OCI-LY1 (cell line): Measurements from ENCODE around the gene CPD.
A peak's percentile ranks its signal among the peaks of the same experiment; 100 is the strongest.

Source experiments
- H2AFZ ChIP-seq: fragments of 200-600 bp; sonication (generic), shearing (Covaris generic); 2 replicates; pipeline ENCODE4 v1.6.0; 2014; ENCODE audit warnings: antibody characterized with exemption, mild to moderate bottlenecking, low read length
- H3F3A ChIP-seq: fragments of 200-600 bp; sonication (generic), shearing (Covaris generic); 2 replicates; pipeline ENCODE4 v1.6.0; 2014; ENCODE audit warnings: mild to moderate bottlenecking, antibody characterized with exemption, low read length, moderate library complexity; ENCODE audit not compliant: insufficient read depth
- H3K27ac ChIP-seq: fragments of 200-600 bp; sonication (generic); 2 replicates; pipeline ENCODE4 v1.5.1; 2014; ENCODE audit warnings: low read length, mixed run types, mild to moderate bottlenecking, low read depth; ENCODE audit not compliant: poor library complexity, severe bottlenecking
- H3K27me3 ChIP-seq: fragments of 200-600 bp; sonication (generic); 2 replicates; pipeline ENCODE4 v1.6.0; 2014; ENCODE audit warnings: antibody characterized with exemption, mild to moderate bottlenecking, low read length, moderate library complexity; ENCODE audit not compliant: insufficient read depth
- H3K36me3 ChIP-seq: fragments of 200-600 bp; sonication (generic); 2 replicates; pipeline ENCODE4 v1.6.1; 2014; ENCODE audit warnings: mild to moderate bottlenecking, antibody characterized with exemption, low read length, moderate library complexity, mixed read lengths; ENCODE audit not compliant: insufficient read depth
- H3K4me1 ChIP-seq: fragments of 200-600 bp; sonication (generic); 2 replicates; pipeline ENCODE4 v1.5.1; 2014; ENCODE audit warnings: mild to moderate bottlenecking, low read length, moderate library complexity; ENCODE audit not compliant: insufficient read depth, severe bottlenecking
- H3K4me2 ChIP-seq: fragments of 200-600 bp; sonication (generic), shearing (Covaris generic); 2 replicates; pipeline ENCODE4 v1.6.1; 2014; ENCODE audit warnings: low read length
- H3K4me3 ChIP-seq: fragments of 200-600 bp; sonication (generic); 2 replicates; pipeline ENCODE4 v1.5.1; 2014; ENCODE audit warnings: low read length, low read depth, mild to moderate bottlenecking, mixed read lengths; ENCODE audit not compliant: poor library complexity, severe bottlenecking
- H3K79me2 ChIP-seq: fragments of 200-600 bp; shearing (Covaris generic); 2 replicates; pipeline ENCODE4 v1.6.1; 2016; ENCODE audit warnings: mixed run types, low read length, mixed read lengths; ENCODE audit not compliant: insufficient read depth
- H3K9ac ChIP-seq: fragments of 200-600 bp; sonication (generic), shearing (Covaris generic); 2 replicates; pipeline ENCODE4 v1.6.1; 2014; ENCODE audit warnings: mild to moderate bottlenecking, low read length, mixed read lengths
- H3K9me2 ChIP-seq: fragments of 200-600 bp; sonication (generic), shearing (Covaris generic); 2 replicates; pipeline ENCODE4 v1.6.1; 2014; ENCODE audit warnings: low read depth, mild to moderate bottlenecking, low read length, mixed read lengths
- H3K9me3 ChIP-seq: fragments of 200-600 bp; shearing (Covaris generic); 2 replicates; pipeline ENCODE4 v1.6.1; 2014; ENCODE audit warnings: low read length, mixed read lengths
- H4K20me1 ChIP-seq: fragments of 200-600 bp; sonication (generic), shearing (Covaris generic); 2 replicates; pipeline ENCODE4 v1.6.0; 2016; ENCODE audit warnings: mild to moderate bottlenecking, low read length; ENCODE audit not compliant: insufficient read depth
- EZH2 ChIP-seq: fragments of 200-600 bp; sonication (generic), shearing (Covaris generic); IDR thresholded peaks from 2 replicates; pipeline ENCODE4 v1.8.0; 2017; ENCODE audit warnings: borderline replicate concordance, mixed run types, mild to moderate bottlenecking, antibody characterized with exemption, low read length, moderate library complexity, mixed read lengths
- TF ChIP-seq, protein P1 (sequence below): fragments of 200-600 bp; sonication (generic), shearing (Covaris generic); IDR thresholded peaks from 2 replicates; pipeline ENCODE4 v1.5.1; 2017; ENCODE audit warnings: mild to moderate bottlenecking, antibody characterized with exemption, low read length, moderate library complexity, mixed read lengths

Gene CPD

DNA sequence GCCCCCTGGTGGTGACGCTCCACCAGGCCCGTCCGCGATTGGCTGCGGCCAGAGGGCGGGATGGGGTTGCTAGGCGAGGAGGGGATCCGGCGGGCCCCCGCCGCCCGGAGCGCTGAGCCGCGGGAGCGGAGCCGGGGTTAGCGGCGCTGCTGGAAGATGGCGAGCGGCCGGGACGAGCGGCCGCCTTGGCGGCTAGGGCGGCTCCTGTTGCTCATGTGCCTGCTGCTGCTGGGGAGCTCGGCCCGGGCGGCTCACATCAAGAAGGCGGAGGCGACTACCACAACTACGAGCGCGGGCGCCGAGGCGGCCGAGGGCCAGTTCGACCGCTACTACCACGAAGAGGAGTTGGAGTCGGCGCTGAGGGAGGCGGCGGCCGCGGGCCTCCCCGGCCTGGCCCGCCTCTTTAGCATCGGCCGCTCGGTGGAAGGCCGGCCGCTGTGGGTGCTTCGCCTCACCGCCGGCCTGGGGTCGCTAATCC, at the start of gene CPD:
Gene CPD, plus strand, starts transcription at position 103 of the 478 bp plus-strand sequence. Its CDS starts 54 bp downstream, at position 157.
- Histone ChIP-seq H3K27ac (peak within 1 kb of the TSS; percentile 3), H3K4me1 (peaks cover 44% of the 10 kb centered on the region), H3K79me2 (peaks cover 14% of the 10 kb centered on the region; the same call in 1 of the 2 replicates), H3K27me3 (no peaks in the 10 kb centered on the region; the same call in 1 of the 2 replicates), H3K9me2 (no peaks in the 10 kb centered on the region), H3K9ac (peak within 1 kb of the TSS; percentile 74), H3K9me3 (no peaks in the 10 kb centered on the region), H2AFZ (peak within 1 kb of the TSS; percentile 69; the same call in 1 of the 2 replicates), H3K36me3 (no peaks in the 10 kb centered on the region), H3K4me2 (peak within 1 kb of the TSS; percentile 84), H3K4me3 (peak within 1 kb of the TSS; percentile 81), H3F3A (no peaks in the 10 kb centered on the region), H4K20me1 (no peaks in the 10 kb centered on the region)
- TF ChIP-seq, protein P1, sequence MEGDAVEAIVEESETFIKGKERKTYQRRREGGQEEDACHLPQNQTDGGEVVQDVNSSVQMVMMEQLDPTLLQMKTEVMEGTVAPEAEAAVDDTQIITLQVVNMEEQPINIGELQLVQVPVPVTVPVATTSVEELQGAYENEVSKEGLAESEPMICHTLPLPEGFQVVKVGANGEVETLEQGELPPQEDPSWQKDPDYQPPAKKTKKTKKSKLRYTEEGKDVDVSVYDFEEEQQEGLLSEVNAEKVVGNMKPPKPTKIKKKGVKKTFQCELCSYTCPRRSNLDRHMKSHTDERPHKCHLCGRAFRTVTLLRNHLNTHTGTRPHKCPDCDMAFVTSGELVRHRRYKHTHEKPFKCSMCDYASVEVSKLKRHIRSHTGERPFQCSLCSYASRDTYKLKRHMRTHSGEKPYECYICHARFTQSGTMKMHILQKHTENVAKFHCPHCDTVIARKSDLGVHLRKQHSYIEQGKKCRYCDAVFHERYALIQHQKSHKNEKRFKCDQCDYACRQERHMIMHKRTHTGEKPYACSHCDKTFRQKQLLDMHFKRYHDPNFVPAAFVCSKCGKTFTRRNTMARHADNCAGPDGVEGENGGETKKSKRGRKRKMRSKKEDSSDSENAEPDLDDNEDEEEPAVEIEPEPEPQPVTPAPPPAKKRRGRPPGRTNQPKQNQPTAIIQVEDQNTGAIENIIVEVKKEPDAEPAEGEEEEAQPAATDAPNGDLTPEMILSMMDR, result no peak
- TF ChIP-seq EZH2, result no peak

GRCh38 chr17:30332057-30332542, 46.6 kb upstream of the CPD start:
- Histone ChIP-seq H3K9ac (no peak overlapping the region; the same call in 1 of the 2 replicates), H3F3A (no peaks in the 10 kb centered on the region), H3K27me3 (no peaks in the 10 kb centered on the region), H3K4me1 (peaks cover 35% of the 10 kb centered on the region), H3K36me3 (no peaks in the 10 kb centered on the region), H2AFZ (no peak overlapping the region), H4K20me1 (no peaks in the 10 kb centered on the region), H3K79me2 (no peaks in the 10 kb centered on the region), H3K9me2 (no peaks in the 10 kb centered on the region), H3K27ac (peak overlapping the region; percentile 17), H3K9me3 (no peaks in the 10 kb centered on the region), H3K4me3 (no peak overlapping the region), H3K4me2 (peak overlapping the region; percentile 12; the same call in 1 of the 2 replicates)
- TF ChIP-seq EZH2, result no peak
- TF ChIP-seq, protein P1, result no peak

DNA sequence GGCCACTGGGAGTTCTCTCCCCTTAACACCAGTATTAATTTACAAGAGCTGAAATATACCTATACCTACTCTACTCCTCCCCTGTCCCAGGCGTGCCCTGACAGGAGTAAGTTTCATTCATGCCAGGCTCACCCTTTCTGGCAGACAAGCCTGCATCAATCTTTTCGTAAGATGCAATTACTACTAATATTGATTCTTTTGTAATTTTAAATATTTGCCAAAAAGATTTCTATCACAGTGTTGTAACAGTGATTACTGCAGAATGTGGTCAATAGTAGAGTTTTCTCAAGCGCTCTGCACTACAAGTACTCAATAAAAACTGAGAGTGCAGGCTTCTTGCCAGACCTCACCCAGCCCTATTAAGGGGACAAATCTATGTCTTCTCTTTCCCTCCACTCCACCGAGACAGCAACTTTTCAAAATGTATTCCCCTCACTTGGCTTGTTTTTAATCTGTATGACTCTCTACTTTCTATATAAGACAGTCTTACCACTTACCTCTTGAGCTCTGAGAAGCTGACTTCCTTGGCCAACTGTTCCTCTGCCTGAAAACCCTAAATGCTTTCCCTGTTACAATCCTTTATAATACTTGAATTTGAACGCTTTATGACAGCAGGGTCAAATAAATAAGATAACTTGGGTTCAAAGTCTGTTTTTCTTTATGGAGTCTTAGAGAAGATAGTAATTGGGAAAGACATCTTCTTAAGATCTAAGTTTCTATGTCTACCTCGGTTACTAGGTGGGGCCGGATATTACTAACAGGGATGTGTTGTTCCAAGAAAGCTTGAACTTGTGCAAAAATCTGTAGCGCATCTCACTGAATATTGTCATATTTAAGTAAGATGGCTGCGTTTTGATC, 45.0 kb upstream of the CPD start, which contains the start of gene TMIGD1:
Gene TMIGD1, minus strand, starts transcription at position 555 of the 858 bp plus-strand sequence. CDS start 1,924 bp downstream, outside the sequence.
- TF ChIP-seq EZH2, result no peak
- TF ChIP-seq, protein P1, result no peak
- Histone ChIP-seq H3K27me3 (no peaks in the 10 kb centered on the region), H3K9ac (no peak within 1 kb of the TSS), H3F3A (no peaks in the 10 kb centered on the region), H4K20me1 (no peaks in the 10 kb centered on the region), H3K4me1 (peaks cover 33% of the 10 kb centered on the region), H3K79me2 (no peaks in the 10 kb centered on the region), H3K27ac (no peak within 1 kb of the TSS), H3K36me3 (no peaks in the 10 kb centered on the region), H3K9me2 (no peaks in the 10 kb centered on the region), H2AFZ (no peak within 1 kb of the TSS), H3K4me3 (no peak within 1 kb of the TSS), H3K4me2 (no peak within 1 kb of the TSS), H3K9me3 (no peaks in the 10 kb centered on the region)
